ENCODE measurements around the gene CLDN2. TPM values are rescaled to one million over a fixed set of nuclear protein-coding genes. Genes with fewer than 3 reads are reported as not detected.

The CLDN2 gene
- total RNA-seq, 1 experiment from 2014 or later, result not detected

DNA sequence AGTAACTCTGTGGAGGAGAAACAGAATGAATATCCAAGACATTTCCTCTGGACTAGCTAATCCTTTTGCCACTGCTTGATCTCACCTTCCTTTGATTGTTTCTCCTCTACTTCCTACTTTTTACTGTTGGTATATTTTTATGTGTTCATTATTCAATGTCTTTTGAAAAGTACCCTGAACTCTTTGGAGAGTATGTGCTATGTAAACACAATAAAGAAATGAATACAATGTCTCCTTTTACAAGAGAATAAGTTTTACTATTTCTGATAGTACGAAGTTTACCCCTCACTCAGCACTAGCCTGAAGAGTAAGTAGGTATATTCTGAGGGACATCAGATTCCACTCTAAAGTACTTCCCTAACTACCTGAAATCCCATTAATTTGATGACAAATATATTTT lies 19.9 kb downstream of the CLDN2 start:
- DNase-seq, result no peak
- Histone ChIP-seq H3K9ac (ENCODE audit: low read length) (no peak overlapping the region), H3K79me2 (ENCODE audit: low read length) (no peaks in the 10 kb centered on the region), H3K9me2 (replicated peaks; ENCODE audit: insufficient read depth, low read length) (no peaks in the 10 kb centered on the region), H4K20me1 (ENCODE audit: insufficient read depth, low read depth, low read length) (no peaks in the 10 kb centered on the region), H3K4me1 (ENCODE audit: low read length) (no peaks in the 10 kb centered on the region), H3K9me3 (ENCODE audit: low read length) (no peaks in the 10 kb centered on the region), H3K27me3 (ENCODE audit: low read length) (no peaks in the 10 kb centered on the region), H3K36me3 (ENCODE audit: insufficient read depth, low read length) (no peaks in the 10 kb centered on the region), H3K4me3 (ENCODE audit: low read length) (no peak overlapping the region), H3K27ac (ENCODE audit: low read length) (no peak overlapping the region), H3K4me2 (ENCODE audit: low read depth, low read length, poor library complexity, severe bottlenecking) (no peak overlapping the region), H2AFZ (ENCODE audit: low read length) (no peak overlapping the region)

DNA sequence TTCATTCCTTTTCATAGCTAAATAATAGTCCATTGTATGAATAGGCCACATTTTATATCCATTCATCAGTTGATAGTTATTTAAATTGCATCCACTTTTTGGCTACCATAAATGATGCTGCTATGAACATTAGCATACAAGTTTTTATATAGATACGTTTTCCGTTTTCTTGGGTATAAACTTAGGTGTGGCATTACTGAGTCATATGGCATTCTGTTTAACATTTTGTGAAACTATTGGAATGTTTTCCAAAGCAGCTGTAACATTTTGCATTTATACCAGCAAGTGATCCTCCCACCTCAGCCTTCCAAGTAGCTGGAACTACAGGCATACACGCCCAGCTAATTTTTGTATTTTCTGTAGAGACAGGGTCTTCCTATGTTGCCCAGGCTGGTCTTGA lies 26.3 kb downstream of the CLDN2 start:
- no peak overlapping the region for H3K27ac ChIP-seq (ENCODE audit: low read length)
- no peaks in the 10 kb centered on the region for H3K9me3 ChIP-seq (ENCODE audit: low read length)
- no peaks in the 10 kb centered on the region for H3K4me1 ChIP-seq (ENCODE audit: low read length)
- H3K4me2 ChIP-seq (ENCODE audit: low read depth, low read length, poor library complexity, severe bottlenecking), result no peak overlapping the region
- no peak for DNase-seq
- H3K27me3 ChIP-seq (ENCODE audit: low read length), result no peaks in the 10 kb centered on the region
- no peak overlapping the region for H2AFZ ChIP-seq (ENCODE audit: low read length)
- no peak overlapping the region for H3K9ac ChIP-seq (ENCODE audit: low read length)
- no peaks in the 10 kb centered on the region for H3K9me2 ChIP-seq (replicated peaks; ENCODE audit: insufficient read depth, low read length)
- no peaks in the 10 kb centered on the region for H4K20me1 ChIP-seq (ENCODE audit: insufficient read depth, low read depth, low read length)
- H3K36me3 ChIP-seq (ENCODE audit: insufficient read depth, low read length), result no peaks in the 10 kb centered on the region
- H3K79me2 ChIP-seq (ENCODE audit: low read length), result no peaks in the 10 kb centered on the region
- no peak overlapping the region for H3K4me3 ChIP-seq (ENCODE audit: low read length)

DNA sequence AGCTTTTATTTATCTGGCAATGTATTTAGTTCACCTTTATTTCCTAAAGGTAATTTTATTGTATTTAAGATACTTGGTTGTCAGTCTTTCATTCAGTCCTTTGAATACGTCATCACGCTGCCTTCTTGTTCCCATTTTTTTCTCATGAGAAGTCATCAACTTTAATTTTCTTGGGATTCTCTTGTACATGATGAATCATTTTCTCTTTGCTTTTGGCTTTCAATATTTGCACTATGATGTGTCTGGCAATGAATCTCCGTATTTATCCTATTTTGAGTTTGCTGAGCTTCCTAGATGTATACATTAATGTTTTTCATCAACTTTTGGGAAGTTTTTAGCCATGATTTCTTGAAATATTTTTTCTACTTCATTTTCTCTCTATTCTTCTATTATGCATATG lies 28.4 kb downstream of the CLDN2 start:
- Histone ChIP-seq H3K4me2 (ENCODE audit: low read depth, low read length, poor library complexity, severe bottlenecking) (no peak overlapping the region), H4K20me1 (ENCODE audit: insufficient read depth, low read depth, low read length) (no peaks in the 10 kb centered on the region), H2AFZ (ENCODE audit: low read length) (no peak overlapping the region)

DNA sequence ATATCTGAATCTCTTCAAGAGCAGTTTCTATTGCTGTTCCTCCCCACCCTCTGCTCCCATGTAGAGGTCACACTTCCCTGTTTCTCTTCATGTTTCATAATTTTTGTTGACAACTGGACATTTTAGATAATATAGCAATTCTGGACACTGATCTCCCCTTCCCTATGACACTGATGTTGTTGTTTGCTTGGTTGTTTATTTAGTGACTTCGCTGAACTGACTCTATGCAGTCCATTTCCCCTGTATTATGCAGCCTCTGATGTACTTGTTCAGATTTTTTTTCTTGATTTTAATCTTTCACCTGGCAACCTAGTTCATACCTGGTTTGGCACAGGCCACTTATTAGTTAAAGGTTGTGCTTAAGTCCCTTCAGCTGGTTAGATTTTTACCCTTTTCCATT lies 29.2 kb downstream of the CLDN2 start:
- H3K27me3 ChIP-seq (ENCODE audit: low read length), result no peaks in the 10 kb centered on the region
- no peaks in the 10 kb centered on the region for H3K79me2 ChIP-seq (ENCODE audit: low read length)
- no peak overlapping the region for H2AFZ ChIP-seq (ENCODE audit: low read length)
- H3K27ac ChIP-seq (ENCODE audit: low read length), result no peak overlapping the region
- peaks cover 4% of the 10 kb centered on the region for H3K4me1 ChIP-seq (ENCODE audit: low read length)
- no peaks in the 10 kb centered on the region for H4K20me1 ChIP-seq (ENCODE audit: insufficient read depth, low read depth, low read length)
- no peak for DNase-seq
- peaks cover 3% of the 10 kb centered on the region; the same call in 1 of the 2 replicates for H3K36me3 ChIP-seq (ENCODE audit: insufficient read depth, low read length)
- no peak overlapping the region for H3K4me3 ChIP-seq (ENCODE audit: low read length)
- no peak overlapping the region for H3K9ac ChIP-seq (ENCODE audit: low read length)
- no peaks in the 10 kb centered on the region for H3K9me3 ChIP-seq (ENCODE audit: low read length)
- no peaks in the 10 kb centered on the region for H3K9me2 ChIP-seq (replicated peaks; ENCODE audit: insufficient read depth, low read length)
- H3K4me2 ChIP-seq (ENCODE audit: low read depth, low read length, poor library complexity, severe bottlenecking), result no peak overlapping the region

More for the DNA sequence above, 28.4 kb downstream of the CLDN2 start:
- H3K27me3 ChIP-seq (ENCODE audit: low read length), result no peaks in the 10 kb centered on the region
- H3K4me3 ChIP-seq (ENCODE audit: low read length), result no peak overlapping the region
- H3K9ac ChIP-seq (ENCODE audit: low read length), result no peak overlapping the region
- H3K9me3 ChIP-seq (ENCODE audit: low read length), result no peaks in the 10 kb centered on the region
- no peaks in the 10 kb centered on the region for H3K79me2 ChIP-seq (ENCODE audit: low read length)
- no peaks in the 10 kb centered on the region for H3K4me1 ChIP-seq (ENCODE audit: low read length)
- peaks cover 3% of the 10 kb centered on the region; the same call in 1 of the 2 replicates for H3K36me3 ChIP-seq (ENCODE audit: insufficient read depth, low read length)
- no peak for DNase-seq
- H3K27ac ChIP-seq (ENCODE audit: low read length), result no peak overlapping the region
- H3K9me2 ChIP-seq (replicated peaks; ENCODE audit: insufficient read depth, low read length), result no peaks in the 10 kb centered on the region

DNA sequence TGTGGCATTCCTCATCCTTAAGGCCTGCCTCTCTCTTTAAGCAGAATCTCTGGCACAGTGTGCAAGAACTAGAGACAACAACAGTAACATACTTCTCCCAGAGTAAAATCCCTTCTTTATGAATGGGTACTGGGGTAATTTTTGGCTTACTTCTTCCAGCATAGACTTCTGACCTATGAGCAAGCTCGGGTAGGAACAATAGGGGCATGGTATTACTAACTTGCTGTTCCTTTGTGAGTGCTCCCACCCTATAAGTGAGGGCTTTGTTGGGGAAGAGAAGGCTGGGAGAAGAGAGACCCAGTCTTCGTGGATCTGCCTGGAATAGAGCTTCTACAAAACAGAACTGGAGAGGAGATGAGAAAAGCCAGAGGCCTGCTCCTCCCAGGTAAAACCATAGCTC lies 30.2 kb downstream of the CLDN2 start:
- Histone ChIP-seq H3K27ac (ENCODE audit: low read length) (no peak overlapping the region), H3K36me3 (ENCODE audit: insufficient read depth, low read length) (peaks cover 3% of the 10 kb centered on the region; the same call in 1 of the 2 replicates), H3K27me3 (ENCODE audit: low read length) (no peaks in the 10 kb centered on the region), H2AFZ (ENCODE audit: low read length) (no peak overlapping the region), H3K9me2 (replicated peaks; ENCODE audit: insufficient read depth, low read length) (no peaks in the 10 kb centered on the region), H3K9ac (ENCODE audit: low read length) (no peak overlapping the region), H3K4me3 (ENCODE audit: low read length) (no peak overlapping the region), H3K4me1 (ENCODE audit: low read length) (peaks cover 5% of the 10 kb centered on the region), H3K79me2 (ENCODE audit: low read length) (no peaks in the 10 kb centered on the region), H4K20me1 (ENCODE audit: insufficient read depth, low read depth, low read length) (no peaks in the 10 kb centered on the region), H3K9me3 (ENCODE audit: low read length) (no peaks in the 10 kb centered on the region), H3K4me2 (ENCODE audit: low read depth, low read length, poor library complexity, severe bottlenecking) (no peak overlapping the region)
- DNase-seq, result no peak

DNA sequence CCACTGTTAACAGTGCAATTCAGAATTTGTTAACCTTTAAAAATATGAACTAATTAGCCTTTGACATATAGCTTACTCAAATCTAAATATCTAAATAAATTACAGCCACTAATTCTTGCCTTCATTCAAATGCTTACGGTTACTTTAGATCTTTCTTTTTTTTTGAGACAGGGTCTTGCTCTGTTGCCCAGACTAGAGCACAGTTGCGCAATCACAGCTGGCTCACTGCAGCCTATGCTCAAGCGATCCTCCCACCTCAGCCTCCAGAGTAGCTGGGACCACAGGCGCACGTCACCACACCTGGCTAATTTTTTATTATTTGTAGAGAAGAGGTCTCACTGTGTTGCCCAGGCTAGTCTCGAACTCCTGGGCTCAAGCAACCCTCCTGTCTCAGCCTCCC lies 31.0 kb downstream of the CLDN2 start:
- H3K79me2 ChIP-seq (ENCODE audit: low read length), result no peaks in the 10 kb centered on the region

DNA sequence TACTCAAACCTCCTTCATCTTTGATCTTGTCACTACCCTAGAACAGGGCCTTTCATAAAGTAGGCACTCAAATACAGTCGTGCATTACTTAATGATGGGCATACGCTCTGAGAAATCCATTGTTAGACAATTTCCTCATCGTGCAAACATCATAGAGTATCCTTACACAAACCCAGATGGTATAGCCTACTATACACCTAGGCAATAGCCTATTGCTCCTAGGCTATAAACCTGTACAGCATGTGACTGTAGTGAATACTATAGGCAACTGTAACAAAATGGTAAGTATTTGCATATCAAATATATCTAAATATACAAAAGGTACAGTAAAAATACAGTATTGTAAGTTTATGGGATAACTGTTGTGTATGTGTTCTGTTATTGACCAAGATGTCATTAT lies 31.9 kb downstream of the CLDN2 start:
- H3K79me2 ChIP-seq (ENCODE audit: low read length), result no peaks in the 10 kb centered on the region
- H2AFZ ChIP-seq (ENCODE audit: low read length), result no peak overlapping the region
- no peak overlapping the region for H3K4me3 ChIP-seq (ENCODE audit: low read length)
- no peaks in the 10 kb centered on the region for H3K9me2 ChIP-seq (replicated peaks; ENCODE audit: insufficient read depth, low read length)
- no peaks in the 10 kb centered on the region for H3K9me3 ChIP-seq (ENCODE audit: low read length)
- no peaks in the 10 kb centered on the region for H4K20me1 ChIP-seq (ENCODE audit: insufficient read depth, low read depth, low read length)
- no peak overlapping the region for H3K4me2 ChIP-seq (ENCODE audit: low read depth, low read length, poor library complexity, severe bottlenecking)
- no peaks in the 10 kb centered on the region for H3K27me3 ChIP-seq (ENCODE audit: low read length)
- peaks cover 3% of the 10 kb centered on the region; the same call in 1 of the 2 replicates for H3K36me3 ChIP-seq (ENCODE audit: insufficient read depth, low read length)
- H3K9ac ChIP-seq (ENCODE audit: low read length), result no peak overlapping the region
- DNase-seq, result no peak
- H3K27ac ChIP-seq (ENCODE audit: low read length), result no peak overlapping the region
- peaks cover 5% of the 10 kb centered on the region for H3K4me1 ChIP-seq (ENCODE audit: low read length)

More for the DNA sequence above, 31.0 kb downstream of the CLDN2 start:
- no peak overlapping the region for H3K4me3 ChIP-seq (ENCODE audit: low read length)
- peaks cover 5% of the 10 kb centered on the region for H3K4me1 ChIP-seq (ENCODE audit: low read length)
- no peaks in the 10 kb centered on the region for H4K20me1 ChIP-seq (ENCODE audit: insufficient read depth, low read depth, low read length)
- no peak overlapping the region for H3K27ac ChIP-seq (ENCODE audit: low read length)
- H3K27me3 ChIP-seq (ENCODE audit: low read length), result no peaks in the 10 kb centered on the region
- H3K9me3 ChIP-seq (ENCODE audit: low read length), result no peaks in the 10 kb centered on the region
- no peak for DNase-seq
- H3K4me2 ChIP-seq (ENCODE audit: low read depth, low read length, poor library complexity, severe bottlenecking), result no peak overlapping the region
- H2AFZ ChIP-seq (ENCODE audit: low read length), result no peak overlapping the region
- no peak overlapping the region for H3K9ac ChIP-seq (ENCODE audit: low read length)
- no peaks in the 10 kb centered on the region for H3K9me2 ChIP-seq (replicated peaks; ENCODE audit: insufficient read depth, low read length)
- H3K36me3 ChIP-seq (ENCODE audit: insufficient read depth, low read length), result peaks cover 3% of the 10 kb centered on the region; the same call in 1 of the 2 replicates

DNA sequence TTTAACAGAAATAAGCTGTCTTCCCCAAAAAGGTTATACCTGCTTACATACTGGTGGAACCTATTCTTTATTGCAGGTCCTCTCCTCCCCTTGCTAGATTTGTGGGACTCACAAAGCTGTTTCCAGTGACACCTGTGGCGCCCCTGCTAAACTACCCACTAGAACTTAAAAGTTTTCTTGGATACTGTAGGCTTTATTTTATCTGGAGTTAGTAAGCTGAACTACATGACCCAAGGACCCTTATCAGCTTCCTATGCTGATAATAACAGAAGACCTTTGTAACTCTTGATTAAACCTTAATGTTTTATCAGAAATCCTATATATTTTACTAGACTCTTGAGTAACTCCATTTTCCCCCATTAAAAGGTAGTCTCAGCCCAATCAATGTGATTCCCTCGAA lies 32.3 kb downstream of the CLDN2 start:
- Histone ChIP-seq H3K27me3 (ENCODE audit: low read length) (no peaks in the 10 kb centered on the region), H3K9me3 (ENCODE audit: low read length) (no peaks in the 10 kb centered on the region), H3K4me3 (ENCODE audit: low read length) (no peak overlapping the region), H3K4me2 (ENCODE audit: low read depth, low read length, poor library complexity, severe bottlenecking) (no peak overlapping the region), H3K27ac (ENCODE audit: low read length) (no peak overlapping the region), H3K36me3 (ENCODE audit: insufficient read depth, low read length) (peaks cover 3% of the 10 kb centered on the region; the same call in 1 of the 2 replicates), H3K9ac (ENCODE audit: low read length) (no peak overlapping the region), H4K20me1 (ENCODE audit: insufficient read depth, low read depth, low read length) (no peaks in the 10 kb centered on the region), H3K79me2 (ENCODE audit: low read length) (no peaks in the 10 kb centered on the region), H3K9me2 (replicated peaks; ENCODE audit: insufficient read depth, low read length) (no peaks in the 10 kb centered on the region), H3K4me1 (ENCODE audit: low read length) (peaks cover 5% of the 10 kb centered on the region), H2AFZ (ENCODE audit: low read length) (no peak overlapping the region)
- no peak for DNase-seq

DNA sequence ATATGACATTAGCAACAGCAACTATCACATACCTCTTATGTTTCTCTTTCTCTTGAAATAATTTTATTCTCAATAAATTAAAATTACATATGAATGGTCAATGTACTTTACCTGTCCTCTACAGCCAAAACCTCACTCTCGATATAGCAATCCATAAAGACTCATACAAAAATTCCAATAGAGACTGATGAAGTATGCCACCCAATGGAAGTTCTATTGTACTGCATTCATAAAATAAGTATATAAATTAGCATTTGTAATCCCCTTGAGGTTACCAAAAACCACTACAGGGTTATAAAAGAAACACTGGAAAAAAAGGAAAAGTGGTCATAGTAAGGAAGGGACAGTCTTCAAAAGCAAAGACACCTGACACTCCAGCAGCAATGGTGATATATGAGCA lies 32.8 kb downstream of the CLDN2 start:
- no peaks in the 10 kb centered on the region for H3K27me3 ChIP-seq (ENCODE audit: low read length)
- no peaks in the 10 kb centered on the region for H4K20me1 ChIP-seq (ENCODE audit: insufficient read depth, low read depth, low read length)
- DNase-seq, result peak; percentile 55
- H3K79me2 ChIP-seq (ENCODE audit: low read length), result no peaks in the 10 kb centered on the region
- no peak overlapping the region for H3K9ac ChIP-seq (ENCODE audit: low read length)
- no peak overlapping the region for H3K4me3 ChIP-seq (ENCODE audit: low read length)
- no peak overlapping the region for H3K27ac ChIP-seq (ENCODE audit: low read length)
- H3K4me2 ChIP-seq (ENCODE audit: low read depth, low read length, poor library complexity, severe bottlenecking), result no peak overlapping the region
- H3K36me3 ChIP-seq (ENCODE audit: insufficient read depth, low read length), result peaks cover 3% of the 10 kb centered on the region; the same call in 1 of the 2 replicates
- H3K4me1 ChIP-seq (ENCODE audit: low read length), result peaks cover 5% of the 10 kb centered on the region
- no peaks in the 10 kb centered on the region for H3K9me2 ChIP-seq (replicated peaks; ENCODE audit: insufficient read depth, low read length)
- no peak overlapping the region for H2AFZ ChIP-seq (ENCODE audit: low read length)
- H3K9me3 ChIP-seq (ENCODE audit: low read length), result no peaks in the 10 kb centered on the region
